Endothelial cell of hepatic sinusoid (primary cell): Measurements from ENCODE around the gene PDE4D.
"Not testable (repeated sequence)": the region's sequence is repeated elsewhere in the genome, so short reads cannot be mapped to it uniquely, and the experiment has no call there.

Experiments used
- in situ Hi-C: cut with HindIII; loops from 2 replicates; pipeline ENCODE4 v1.10.0; 2017; ENCODE audit warnings: low sequenced_read_pairs

Gene PDE4D

DNA sequence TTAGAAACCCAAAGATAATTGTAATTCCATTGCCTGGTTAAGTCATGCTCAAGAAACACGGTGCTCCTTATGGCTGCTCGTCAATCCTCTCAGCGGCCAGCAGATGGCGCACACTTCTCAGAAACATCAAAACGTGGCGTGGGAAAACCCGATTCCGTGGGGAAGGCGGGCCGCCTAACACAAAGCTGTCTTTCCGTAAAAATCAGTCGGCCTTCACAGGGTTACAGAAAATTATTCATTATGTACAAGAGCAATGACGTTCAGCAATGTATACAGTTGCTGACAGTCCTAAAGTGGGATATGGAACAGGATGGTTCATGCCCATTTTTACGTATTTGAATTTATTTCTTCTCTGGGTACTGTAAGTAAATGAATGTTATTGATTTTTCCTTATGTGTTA lies 83.5 kb downstream of the PDE4D start:
- in situ Hi-C loops = loop anchor here (5.0 to 25.0 kb wide), 2 partner anchors 107 to 477 kb away; no protein-coding TSS in a partner anchor

DNA sequence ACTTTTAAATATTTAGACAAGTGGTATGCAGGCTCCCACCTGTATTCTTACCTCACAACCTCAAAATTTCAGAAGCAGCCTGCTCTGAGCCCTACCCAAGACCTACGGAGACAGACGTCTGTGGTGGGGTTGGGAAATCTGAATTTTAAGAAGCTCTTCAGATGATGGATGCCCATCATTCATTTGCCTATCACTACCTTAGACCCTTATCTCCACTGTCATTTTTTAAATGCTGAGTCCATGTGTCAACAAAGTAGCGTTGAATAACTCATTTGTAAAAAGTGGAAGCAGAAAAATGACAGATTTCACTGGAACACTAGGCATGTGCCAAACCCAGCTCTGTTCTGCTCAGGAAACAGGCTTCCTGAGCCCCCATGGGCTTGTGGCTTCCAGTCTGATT lies 85.7 kb downstream of the PDE4D start:
- in situ Hi-C loops = loop anchor here (25.0 kb wide), 1 partner anchor 479 kb away; no protein-coding TSS in a partner anchor

DNA sequence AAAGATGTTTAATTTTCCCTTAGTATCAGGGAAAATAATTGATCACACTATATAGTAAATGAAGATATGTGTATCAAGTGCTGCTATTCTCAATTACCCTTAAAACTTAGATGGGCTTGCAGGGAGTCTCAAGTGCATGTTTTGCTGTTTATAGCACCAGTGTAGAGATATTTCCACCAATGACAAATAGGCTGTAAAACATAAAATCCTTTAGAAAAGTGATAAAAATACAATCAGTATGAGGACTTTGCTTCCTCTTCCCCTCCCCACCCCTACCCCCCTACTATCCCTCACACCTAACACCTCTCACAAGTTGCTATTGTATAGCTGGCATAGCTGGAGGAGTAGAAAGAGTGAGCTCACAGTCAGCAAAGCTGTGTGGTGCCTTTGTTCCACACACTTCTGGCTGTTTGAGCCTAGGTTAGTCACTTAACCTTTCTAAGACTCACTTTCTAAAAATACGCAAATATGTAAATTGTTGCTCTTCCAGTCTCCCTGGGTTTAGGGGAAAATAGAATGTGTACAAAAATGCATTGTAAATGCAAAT lies 93.1 kb downstream of the PDE4D start:
- in situ Hi-C loops = loop anchor here (25.0 kb wide), 1 partner anchor 487 kb away; no protein-coding TSS in a partner anchor

DNA sequence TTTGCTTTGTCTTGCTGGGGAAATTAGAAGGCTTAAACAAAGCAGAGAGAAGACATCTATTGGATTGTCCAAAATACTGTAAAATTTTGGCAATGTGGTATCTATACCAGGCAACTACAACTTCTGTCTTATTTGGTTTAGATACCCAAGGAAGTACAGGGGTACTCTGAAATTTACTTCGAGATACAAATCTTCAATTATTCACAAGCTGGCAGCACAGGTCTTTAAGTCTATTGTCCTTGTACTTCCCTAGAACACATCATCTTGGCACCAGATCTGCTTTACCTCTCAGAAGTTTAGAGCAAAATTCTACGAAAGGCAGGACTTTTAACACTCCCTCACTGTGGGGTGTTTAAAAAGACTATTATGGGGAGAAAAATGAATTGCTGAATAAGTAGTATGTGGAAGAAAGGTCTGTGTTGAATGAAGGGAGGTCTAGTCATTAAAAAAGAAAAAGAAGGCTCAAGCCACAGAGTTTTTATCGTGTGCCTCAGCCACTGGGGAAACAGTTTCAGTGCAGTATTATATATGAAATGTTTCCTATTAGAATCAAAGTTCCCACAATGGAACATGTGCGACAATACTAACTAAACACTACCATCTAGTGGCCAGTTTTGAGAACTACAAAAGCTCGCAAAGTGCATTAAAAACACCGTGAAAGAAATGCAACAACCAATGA lies 93.7 kb downstream of the PDE4D start:
- in situ Hi-C loops = loop anchor here (25.0 kb wide), 1 partner anchor 487 kb away; no protein-coding TSS in a partner anchor

DNA sequence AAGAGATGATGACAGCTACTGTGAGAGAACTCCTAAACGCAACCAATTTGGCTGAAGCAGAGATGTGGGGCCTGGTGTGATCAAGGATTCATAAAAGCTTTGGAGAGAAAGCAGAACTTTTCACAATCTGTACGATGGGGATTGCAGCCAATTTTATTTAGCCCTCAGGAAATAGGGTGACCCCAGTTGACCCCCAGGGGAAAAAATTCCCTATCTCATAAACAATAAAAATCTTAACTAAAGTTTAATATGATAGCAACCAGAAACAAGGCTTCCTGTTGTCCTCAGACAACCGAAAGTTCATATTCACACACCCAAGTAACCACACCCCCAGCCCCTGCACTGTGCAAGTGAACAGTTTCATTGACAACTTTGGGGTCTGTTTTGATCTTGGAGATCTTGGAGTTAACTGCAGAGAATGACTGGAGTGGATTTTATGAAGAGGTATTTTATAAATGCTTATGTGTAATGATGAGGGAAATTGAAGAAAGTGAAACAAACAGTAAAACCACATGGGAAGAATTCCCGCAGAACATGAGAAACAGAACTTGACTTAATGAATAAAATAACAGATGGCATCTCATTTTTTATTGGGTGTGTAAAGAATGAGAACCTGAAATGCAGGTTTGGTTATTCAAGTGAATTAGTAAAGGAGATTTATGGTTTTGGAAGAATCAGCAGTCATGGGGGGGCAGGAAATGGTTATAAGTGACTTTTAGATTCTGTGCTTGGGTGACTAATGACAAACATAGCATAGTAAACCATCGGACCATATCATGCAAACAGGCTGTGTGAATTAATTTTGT lies 94.5 kb downstream of the PDE4D start:
- in situ Hi-C loops = no loop called here

DNA sequence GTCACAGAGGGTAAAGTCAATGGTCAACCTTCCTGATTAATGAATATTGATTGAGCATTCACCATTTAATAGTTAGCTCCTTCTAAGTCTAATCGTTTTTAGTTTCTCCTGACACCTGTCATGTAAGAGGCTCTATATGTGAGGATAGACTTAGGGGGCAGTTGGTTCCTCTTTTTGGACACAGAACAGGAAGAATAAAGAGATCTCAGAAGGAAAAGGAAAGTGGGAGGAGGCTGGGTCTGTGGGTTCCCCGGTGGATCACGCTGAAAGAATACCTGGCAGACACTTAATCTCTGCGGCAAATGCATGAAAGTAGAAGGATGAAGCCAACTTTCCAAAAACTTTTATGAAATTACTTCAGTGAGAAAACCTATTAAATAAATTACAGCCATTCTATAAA lies 98.4 kb downstream of the PDE4D start:
- in situ Hi-C loops = no loop called here

DNA sequence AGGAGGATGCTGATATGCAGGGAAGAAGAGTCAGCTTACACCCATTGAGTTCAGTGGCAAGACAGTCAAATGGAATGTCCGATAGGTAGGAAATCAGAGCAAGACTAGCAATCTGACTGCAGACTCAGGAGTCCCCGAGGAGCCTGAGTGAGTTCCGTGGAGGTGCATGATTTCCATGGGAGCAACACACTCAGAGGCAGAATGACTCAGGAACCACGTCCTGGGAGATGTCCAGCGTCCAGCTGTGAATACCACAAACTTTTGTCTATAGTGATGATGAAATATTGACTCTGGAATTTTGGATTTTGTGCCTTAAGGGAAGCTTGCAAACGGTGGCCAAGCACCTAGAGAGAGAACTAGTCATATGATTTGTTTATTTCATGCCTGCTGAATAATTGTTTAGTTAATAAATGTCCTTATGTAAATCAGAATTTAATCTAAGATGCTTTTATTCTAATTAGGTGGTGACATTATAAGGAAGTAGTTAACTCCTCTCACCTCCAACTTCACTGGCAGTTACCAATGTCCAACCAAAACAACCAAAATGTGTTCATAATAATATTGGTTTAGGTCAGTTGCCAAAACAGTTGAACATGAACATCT lies 100.4 kb downstream of the PDE4D start:
- in situ Hi-C loops = loop anchor here (5.0 kb wide), 1 partner anchor 281 kb away; no protein-coding TSS in a partner anchor

DNA sequence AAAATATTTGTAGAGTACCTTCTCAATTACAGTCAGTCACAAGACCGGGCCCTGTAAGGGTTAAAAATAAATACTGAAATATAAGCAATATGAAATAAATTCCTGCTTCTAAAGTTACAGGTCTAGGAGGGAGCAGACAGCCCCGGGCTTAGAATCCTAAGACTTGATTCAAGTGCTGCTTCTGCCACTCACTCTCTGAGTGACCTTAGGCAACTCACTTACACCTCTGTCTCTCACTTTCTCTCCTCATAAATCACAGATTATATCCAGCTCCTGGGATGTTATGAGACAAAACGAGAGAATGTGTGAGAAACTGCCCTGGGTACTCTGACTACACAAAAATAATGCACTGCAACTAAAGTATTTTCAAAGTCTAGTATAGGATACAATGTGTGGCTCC lies 101.9 kb downstream of the PDE4D start:
- in situ Hi-C loops = loop anchor here (5.0 kb wide), 1 partner anchor 279 kb away; no protein-coding TSS in a partner anchor

DNA sequence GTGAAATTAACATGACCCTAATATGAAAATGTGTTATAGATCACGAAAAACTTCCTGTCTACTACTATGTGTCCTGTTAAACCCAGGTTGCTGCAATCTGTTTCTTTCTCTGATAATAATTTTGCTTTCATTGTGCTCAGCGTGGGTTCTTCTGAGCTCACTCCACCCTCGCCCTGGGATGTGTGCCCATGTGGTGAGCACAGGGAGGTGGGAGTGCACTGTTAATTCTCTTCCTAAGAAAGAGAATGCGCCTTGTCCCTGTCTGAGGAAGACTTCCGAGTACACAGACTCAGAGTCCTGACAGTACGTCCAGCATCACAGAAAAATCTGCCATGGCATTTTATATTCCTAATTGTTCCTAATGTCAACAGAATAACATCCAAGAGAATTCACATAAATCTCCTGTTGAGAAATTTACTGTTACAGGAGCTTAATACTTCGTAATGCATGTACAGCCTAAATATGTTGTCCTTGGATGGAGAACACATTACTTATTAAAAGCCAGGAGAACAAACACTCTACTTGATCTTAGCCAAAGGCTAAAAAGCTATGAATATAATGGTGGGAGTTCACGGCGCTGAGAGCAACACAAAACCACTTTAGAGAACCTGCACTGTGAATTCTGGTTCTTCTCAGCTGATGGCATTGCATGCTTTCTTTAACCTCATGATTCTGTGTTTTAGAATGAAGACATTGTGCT lies 102.6 kb downstream of the PDE4D start:
- in situ Hi-C loops = loop anchor here (5.0 kb wide), 1 partner anchor 279 kb away; no protein-coding TSS in a partner anchor

DNA sequence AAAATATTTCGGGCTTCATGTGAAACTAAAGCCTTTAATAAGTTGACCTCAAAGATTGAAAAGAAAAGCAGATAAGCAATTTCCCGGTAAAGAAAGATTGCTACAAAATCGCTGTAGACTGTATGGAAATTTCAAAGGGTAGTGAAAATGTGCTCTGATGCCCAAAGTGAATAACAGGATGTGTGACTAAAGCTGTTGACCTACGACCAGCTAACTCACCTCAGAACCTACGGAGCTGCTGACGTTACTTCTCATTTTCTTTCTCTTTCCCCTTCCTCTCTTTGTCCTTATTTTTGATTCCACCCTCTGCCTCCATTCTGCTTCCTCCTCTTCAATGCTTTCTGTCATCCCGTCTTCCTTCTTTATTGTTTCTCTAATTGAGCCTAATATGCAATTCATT lies 103.2 kb downstream of the PDE4D start:
- in situ Hi-C loops = loop anchor here (5.0 kb wide), 1 partner anchor 278 kb away; no protein-coding TSS in a partner anchor

DNA sequence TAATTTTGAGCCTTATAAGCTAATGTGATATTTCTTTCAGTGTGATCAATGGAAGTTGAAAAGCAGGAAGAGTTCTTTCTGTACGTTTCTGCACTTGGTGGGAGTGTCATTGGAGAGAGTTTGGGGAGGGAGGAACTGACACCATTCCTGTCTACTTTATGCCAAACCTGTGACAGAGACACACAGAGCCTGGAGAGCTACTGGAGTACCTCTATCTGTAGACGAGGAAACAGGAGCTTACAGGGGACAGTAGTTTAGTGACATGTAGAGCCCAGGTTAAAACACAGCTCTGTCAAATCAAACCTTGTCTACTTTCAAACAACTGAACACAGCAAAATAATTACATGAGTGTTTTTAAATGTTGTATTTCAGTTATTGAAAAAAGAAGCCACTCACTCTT lies 103.6 kb downstream of the PDE4D start:
- in situ Hi-C loops = loop anchor here (5.0 kb wide), 1 partner anchor 278 kb away; no protein-coding TSS in a partner anchor

DNA sequence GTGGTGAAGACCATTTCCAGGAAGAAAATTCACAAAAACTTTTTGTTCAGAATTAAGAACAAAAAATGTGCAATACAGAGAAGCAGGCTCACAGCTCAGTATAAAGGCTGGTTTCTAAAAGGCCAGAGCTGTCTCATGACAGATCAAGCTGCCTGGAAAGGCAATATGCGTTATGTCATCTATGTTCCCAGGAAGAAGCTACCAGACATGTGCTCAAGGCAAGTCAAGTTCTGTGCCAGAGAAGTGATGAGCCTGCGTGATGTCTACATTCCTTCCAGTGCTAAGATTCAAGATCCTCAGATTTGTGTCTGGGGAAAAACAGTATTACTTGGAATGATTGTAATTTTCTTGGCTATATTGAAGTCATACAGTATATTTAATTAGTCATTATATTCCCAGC lies 104.3 kb downstream of the PDE4D start:
- in situ Hi-C loops = no loop called here

DNA sequence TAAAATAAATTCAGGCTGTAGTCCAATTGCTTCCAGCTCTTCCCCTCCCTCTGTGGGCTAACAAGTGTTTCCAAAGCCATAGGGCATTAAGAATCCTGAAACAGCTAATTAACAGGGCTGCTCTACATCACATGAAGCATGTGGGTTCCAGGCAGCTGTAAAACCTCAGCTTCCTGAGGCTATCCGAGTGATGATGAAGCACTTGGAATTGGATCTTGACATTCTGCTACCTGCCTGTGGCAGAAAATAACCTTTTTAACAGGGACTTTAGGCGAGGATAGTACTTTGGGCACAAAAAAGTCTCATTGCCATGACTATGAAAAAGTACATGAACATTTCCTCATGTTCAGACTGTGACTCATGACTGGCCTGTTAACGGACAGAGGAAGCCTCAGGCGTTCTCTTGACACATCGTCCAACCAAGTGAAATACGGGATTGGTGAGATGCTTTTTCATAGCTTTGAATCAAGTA lies 107.2 kb downstream of the PDE4D start:
- in situ Hi-C loops = no loop called here

DNA sequence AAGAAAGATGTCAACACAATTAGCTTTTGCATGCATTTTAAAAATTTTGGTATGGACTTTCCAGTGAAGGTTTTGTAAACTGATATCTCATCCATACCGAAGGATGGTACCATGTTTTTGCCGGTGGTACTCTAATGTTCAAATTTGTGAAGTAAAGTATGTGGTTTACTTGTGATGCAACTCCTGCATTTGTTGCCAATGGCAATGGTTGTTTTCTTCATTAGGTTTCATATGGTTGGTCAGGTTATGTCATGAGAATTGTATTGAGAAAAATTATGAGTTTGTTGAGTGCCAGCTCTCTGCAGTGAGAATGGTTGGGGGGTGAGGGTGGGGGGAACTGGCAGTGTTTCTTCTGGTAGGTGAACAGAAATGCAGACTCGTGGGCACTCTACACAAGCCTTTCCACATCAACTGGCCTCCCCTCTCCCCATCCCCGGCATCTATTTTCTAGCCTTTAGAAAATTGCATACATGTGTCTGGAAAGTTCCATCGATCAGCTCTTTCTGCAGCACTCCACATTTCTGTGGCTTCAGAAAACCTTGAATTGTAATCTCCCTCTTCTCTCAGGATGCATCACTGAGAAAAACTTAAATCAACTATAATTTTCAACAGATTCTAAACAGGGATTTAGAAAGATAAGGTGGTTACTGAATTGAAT lies 107.7 kb downstream of the PDE4D start:
- in situ Hi-C loops = no loop called here

DNA sequence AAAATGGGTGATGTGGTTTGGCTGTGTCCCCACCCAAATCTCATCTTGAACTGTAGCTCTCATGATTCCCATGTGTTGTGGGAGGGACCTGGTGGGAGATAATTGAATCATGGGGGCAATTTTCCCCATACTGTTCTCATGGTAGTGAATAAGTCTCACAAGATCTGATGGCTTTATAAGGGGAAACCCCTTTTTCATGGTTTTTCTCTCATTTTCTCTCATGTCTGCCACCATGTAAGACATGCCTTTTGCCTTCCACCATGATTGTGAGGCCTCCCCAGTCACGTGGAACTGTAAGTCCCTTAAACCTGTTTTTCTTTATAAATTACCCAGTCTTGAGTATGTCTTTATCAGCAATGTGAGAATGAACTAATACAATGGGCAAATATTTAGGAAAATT lies 108.8 kb downstream of the PDE4D start:
- in situ Hi-C loops = not testable (repeated sequence)

DNA sequence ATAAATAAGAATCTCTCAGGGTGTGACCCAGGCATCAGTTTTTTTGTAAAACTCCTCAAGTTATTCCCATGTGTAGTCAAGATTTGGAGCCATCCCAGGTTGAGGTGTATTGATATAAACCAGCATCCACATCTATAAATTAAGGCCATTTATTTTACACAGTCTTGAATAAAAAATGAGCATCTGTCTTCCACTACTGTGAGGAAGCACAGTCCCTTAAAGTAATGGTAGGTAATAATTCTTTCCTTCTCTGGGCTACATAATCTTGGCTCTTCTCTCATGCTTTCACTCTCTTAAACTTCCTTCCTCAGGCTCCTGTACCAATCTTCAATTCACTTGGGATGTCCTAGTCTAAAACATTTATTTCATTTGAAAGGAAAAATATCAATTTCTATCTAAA lies 110.3 kb downstream of the PDE4D start:
- in situ Hi-C loops = no loop called here

DNA sequence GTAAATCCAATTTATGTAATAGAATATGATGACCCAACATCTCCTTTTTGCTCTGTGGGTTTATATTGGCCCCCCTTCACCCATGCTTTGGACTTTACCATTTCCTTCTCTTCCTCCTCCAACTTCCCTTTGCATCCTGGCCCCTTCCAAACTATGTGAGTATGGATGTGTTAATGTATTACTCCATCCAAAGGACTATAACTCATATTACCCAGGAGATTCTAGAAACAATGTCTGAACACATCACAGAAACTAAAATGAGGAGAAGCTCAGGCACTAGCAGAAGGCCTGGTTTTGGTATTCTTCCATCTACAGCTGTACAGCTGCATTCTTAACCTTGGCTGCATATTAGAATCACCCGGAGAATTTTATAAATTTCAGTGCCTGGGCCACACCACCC lies 110.7 kb downstream of the PDE4D start:
- in situ Hi-C loops = no loop called here

DNA sequence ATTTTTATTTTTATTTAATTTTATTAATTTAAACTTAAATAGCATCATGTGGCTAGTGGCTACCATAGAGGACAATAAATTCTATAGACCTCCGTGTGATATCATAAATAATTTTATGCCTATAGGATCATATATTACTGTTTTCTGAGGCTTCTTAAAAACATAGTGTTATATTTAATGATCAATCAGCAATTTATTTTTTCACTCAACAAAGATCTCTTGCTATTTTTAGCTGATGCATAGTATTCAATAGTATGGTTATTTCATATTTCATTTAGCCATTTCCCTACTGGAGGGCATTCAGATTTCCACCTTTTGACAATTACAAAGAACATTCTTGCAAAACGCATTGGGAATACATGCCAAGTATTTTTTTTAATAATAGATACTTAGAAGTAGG lies 114.1 kb downstream of the PDE4D start:
- in situ Hi-C loops = no loop called here

DNA sequence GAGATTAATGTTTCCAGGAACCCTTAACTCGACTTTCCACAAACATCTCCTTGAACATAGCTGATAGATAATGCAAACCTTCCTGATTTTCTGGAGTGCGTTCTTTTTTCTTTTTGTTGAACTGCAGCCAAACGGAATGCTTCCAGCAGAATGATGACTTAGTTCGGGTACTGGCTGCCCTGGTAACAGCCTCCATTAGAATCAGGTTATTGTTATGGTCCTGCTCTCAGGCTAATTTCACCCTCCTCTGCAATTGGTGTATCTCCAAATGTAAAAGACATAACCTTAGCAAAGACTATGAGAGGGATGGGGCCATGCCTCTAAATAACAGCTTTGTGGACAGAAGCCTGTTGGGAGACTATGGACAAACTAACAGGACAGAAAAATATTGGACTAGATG lies 116.5 kb downstream of the PDE4D start:
- in situ Hi-C loops = no loop called here

DNA sequence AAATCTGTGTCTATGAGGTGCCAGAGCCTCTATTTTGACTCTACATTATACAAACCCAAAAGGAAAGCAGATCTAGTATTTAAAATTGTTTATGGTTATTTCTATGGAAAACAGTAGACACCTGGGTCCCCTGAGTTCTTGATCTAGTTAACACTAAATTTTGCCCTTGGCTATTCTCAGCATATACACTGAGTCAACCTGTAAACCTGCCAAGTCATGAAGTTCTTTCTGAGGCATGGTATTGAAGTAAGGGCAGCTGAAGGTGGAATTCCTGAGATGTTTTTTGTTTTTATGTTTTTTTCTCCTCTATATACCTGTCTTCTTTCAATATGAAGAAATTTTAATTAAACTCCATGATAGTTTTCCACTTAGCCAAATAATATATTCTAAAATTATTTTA lies 120.2 kb downstream of the PDE4D start:
- in situ Hi-C loops = no loop called here
